IMR-90 (cell line): Measurements from ENCODE around the gene FRMD1.

Source experiments
- CHD1 ChIP-seq: IDR thresholded peaks from 2 replicates; pipeline ENCODE4 v1.6.1; 2012; ENCODE audit warnings: low read depth, low read length, improper control_type of control experiment
- CTCF ChIP-seq: conservative IDR thresholded peaks from 2 replicates; pipeline ENCODE4 v1.5.1; 2012; ENCODE audit warnings: mild to moderate bottlenecking, low read depth, low read length, improper control_type of control experiment
- POLR2A ChIP-seq: IDR thresholded peaks from 2 replicates; pipeline ENCODE4 v1.6.1; 2012; ENCODE audit warnings: mild to moderate bottlenecking, low read depth, low read length

GRCh38 chr6:168028181-168028580 is 50.8 kb downstream of the FRMD1 start:
- TF ChIP-seq CHD1: no peak
- no peak for TF ChIP-seq CTCF
- no peak for TF ChIP-seq POLR2A
